ENCODE measurements around the gene CEP57. TPM values are rescaled to one million over a fixed set of nuclear protein-coding genes. Genes with fewer than 3 reads are reported as not detected.

Gene CEP57
- total RNA-seq, 1 experiment from 2014 or later: 38.1 TPM

DNA sequence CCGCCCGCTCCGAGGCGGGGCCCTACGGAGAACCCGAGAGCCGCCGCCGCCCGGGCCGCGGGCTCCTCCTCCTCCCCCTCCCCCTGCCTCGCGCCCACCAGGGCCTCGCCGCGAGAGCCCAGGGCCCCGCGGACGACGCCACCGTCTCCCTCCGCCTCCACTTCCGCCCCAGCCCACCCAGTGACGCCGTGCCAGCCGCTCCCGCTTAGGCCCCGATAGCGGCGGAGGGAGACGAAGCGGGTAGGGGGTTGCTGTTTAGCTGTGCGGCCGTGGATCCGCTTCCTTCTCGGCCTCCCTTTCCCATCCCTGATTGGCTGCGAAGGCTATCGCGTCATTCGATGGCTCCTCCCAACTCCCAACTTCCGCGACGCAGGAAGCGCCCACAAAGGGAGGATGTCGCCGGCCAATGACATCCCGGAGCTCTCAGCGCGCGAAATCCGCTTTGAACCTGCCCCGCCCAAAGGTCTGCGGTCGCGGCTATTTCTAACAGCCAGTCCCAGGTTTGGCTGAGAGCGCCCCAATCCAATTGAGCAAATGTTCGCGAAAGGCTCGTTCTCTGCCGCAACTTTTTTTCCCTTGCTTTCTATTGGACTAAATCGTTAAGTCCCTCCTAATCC is 684 bp upstream of the CEP57 start, which contains the start of gene FAM76B:
FAM76B (minus strand) TSS at position 277 of the 617 bp plus-strand sequence. CDS start 304 bp downstream, outside the sequence.
- H3K9me3 ChIP-seq (ENCODE audit: low read length): no peaks in the 10 kb centered on the region
- no peaks in the 10 kb centered on the region for H3K9me2 ChIP-seq (replicated peaks; ENCODE audit: low read length)
- DNase-seq (peak; percentile 100), ATAC-seq (peak; percentile 79)
- peak within 1 kb of the TSS; percentile 87 for H3K27ac ChIP-seq (ENCODE audit: low read length)
- H3K4me2 ChIP-seq (ENCODE audit: low read length): peak within 1 kb of the TSS; percentile 97
- no peak for TF ChIP-seq EZH2 (IDR thresholded peaks at IDR 0.05; ENCODE audit: low read length, unreplicated experiment)
- TF ChIP-seq, protein P1, sequence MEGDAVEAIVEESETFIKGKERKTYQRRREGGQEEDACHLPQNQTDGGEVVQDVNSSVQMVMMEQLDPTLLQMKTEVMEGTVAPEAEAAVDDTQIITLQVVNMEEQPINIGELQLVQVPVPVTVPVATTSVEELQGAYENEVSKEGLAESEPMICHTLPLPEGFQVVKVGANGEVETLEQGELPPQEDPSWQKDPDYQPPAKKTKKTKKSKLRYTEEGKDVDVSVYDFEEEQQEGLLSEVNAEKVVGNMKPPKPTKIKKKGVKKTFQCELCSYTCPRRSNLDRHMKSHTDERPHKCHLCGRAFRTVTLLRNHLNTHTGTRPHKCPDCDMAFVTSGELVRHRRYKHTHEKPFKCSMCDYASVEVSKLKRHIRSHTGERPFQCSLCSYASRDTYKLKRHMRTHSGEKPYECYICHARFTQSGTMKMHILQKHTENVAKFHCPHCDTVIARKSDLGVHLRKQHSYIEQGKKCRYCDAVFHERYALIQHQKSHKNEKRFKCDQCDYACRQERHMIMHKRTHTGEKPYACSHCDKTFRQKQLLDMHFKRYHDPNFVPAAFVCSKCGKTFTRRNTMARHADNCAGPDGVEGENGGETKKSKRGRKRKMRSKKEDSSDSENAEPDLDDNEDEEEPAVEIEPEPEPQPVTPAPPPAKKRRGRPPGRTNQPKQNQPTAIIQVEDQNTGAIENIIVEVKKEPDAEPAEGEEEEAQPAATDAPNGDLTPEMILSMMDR (conservative IDR thresholded peaks at IDR 0.05; ENCODE audit: low read depth, low read length): no peak
- TF ChIP-seq EZH2phosphoT487 (IDR thresholded peaks at IDR 0.05; ENCODE audit: borderline replicate concordance, low read length): no peak
- H2AFZ ChIP-seq (ENCODE audit: low read length): peak within 1 kb of the TSS; percentile 94
- peaks cover 59% of the 10 kb centered on the region for H3K79me2 ChIP-seq (ENCODE audit: low read length)
- H3K27me3 ChIP-seq (ENCODE audit: low read length): no peaks in the 10 kb centered on the region
- BruUV-seq (replicated peaks): no TSS peak
- H3F3A ChIP-seq (ENCODE audit: low read length, unreplicated experiment): no peaks in the 10 kb centered on the region
- 0 out of 2 replicates have a peak, but pooled peaks cover 4% of the 10 kb centered on the region for H4K20me1 ChIP-seq (ENCODE audit: low read length)
- H3K36me3 ChIP-seq (ENCODE audit: low read depth, low read length): peaks cover 15% of the 10 kb centered on the region
- intact Hi-C loops (cut with micrococcal nuclease): loop anchor here (1.0 to 5.0 kb wide), 6 partner anchors 42 to 600 kb away; partner anchors contain the start of genes CCDC82, MTMR2 and SESN3
- ChIA-PET POLR2A (ENCODE audit: unreplicated experiment) (interaction anchor here (0.5 kb wide), 1 partner anchor 635 kb away, joined by 3 read pairs; no protein-coding TSS in a partner anchor), CTCF (interaction anchor here (0.5 to 0.6 kb wide), 3 partner anchors 554 to 722 kb away, joined by 3 to 4 read pairs (median 3); no protein-coding TSS in a partner anchor)
- H3K4me3 ChIP-seq (ENCODE audit: low read length): peak within 1 kb of the TSS; percentile 86
- H3K9ac ChIP-seq (ENCODE audit: low read length): peak within 1 kb of the TSS; percentile 89
- H3K4me1 ChIP-seq (ENCODE audit: insufficient read depth, low read length): peaks cover 39% of the 10 kb centered on the region

DNA sequence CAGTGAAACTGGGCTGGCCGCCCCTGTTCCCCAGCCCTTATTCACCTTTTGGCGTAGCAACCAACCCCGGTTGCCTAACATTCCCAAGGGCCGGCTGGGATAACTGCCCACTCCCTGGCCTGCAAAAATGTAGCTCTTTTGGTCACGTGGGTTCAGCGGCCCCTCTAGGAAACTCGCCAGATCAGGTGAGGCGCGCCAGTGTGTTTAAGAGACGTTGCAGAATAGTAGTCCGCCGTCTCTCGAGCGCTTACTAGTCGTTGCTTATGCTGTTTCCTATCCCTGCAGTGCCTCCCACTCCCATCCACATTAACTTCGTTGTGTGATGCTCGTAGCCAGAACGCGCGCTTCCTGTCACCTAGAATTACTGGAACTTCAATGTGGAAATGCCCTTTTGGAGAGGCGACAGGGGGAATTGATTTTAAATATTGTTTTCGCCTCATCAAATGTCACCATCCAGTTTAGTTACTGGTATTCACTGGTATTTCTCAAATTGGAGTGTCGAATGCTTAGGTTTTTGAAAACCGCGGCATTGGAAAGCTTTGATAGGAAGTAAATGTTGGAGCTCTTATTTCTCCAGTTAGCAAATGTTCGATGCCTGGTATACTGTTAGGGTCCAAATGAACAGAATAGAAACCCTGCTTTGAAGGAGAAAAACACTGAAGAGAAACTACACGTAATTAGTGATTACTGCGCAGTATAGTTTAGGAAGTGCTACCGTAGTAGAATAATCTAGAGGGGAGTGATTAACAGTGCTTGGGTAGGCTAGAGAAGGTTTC is 823 bp downstream of the CEP57 start:
- H3K27ac ChIP-seq (ENCODE audit: low read length): peak overlapping the region; percentile 87
- peaks cover under 1% of the 10 kb centered on the region; the same call in 1 of the 2 replicates for H3K36me3 ChIP-seq (ENCODE audit: low read depth, low read length)
- H3K4me2 ChIP-seq (ENCODE audit: low read length): peak overlapping the region; percentile 97
- DNase-seq (peak; percentile 65), ATAC-seq (peak; percentile 3)
- peaks cover 42% of the 10 kb centered on the region for H3K4me1 ChIP-seq (ENCODE audit: insufficient read depth, low read length)
- ChIA-PET CTCF (interaction anchor here (0.6 to 1.1 kb wide), 2 partner anchors 603 to 640 kb away, joined by 3 to 4 read pairs; no protein-coding TSS in a partner anchor), POLR2A (ENCODE audit: unreplicated experiment) (interaction anchor here (0.5 kb wide), 1 partner anchor 472 kb away, joined by 4 read pairs; no protein-coding TSS in a partner anchor)
- no peaks in the 10 kb centered on the region for H3K9me3 ChIP-seq (ENCODE audit: low read length)
- intact Hi-C loops (cut with micrococcal nuclease): loop anchor here (1.0 to 5.0 kb wide), 5 partner anchors 40 to 598 kb away; partner anchors contain the start of genes CCDC82 and MTMR2
- no peaks in the 10 kb centered on the region for H3F3A ChIP-seq (ENCODE audit: low read length, unreplicated experiment)
- H4K20me1 ChIP-seq (ENCODE audit: low read length): 0 out of 2 replicates have a peak, but pooled peaks cover 8% of the 10 kb centered on the region
- peak overlapping the region; percentile 94 for H2AFZ ChIP-seq (ENCODE audit: low read length)
- peak overlapping the region; percentile 89 for H3K9ac ChIP-seq (ENCODE audit: low read length)
- peaks cover 74% of the 10 kb centered on the region for H3K79me2 ChIP-seq (ENCODE audit: low read length)
- no peaks in the 10 kb centered on the region for H3K27me3 ChIP-seq (ENCODE audit: low read length)
- TF ChIP-seq EZH2phosphoT487 (IDR thresholded peaks at IDR 0.05; ENCODE audit: borderline replicate concordance, low read length): no peak
- no peak for TF ChIP-seq EZH2 (IDR thresholded peaks at IDR 0.05; ENCODE audit: low read length, unreplicated experiment)
- TF ChIP-seq, protein P1 (conservative IDR thresholded peaks at IDR 0.05; ENCODE audit: low read depth, low read length): no peak
- H3K9me2 ChIP-seq (replicated peaks; ENCODE audit: low read length): no peaks in the 10 kb centered on the region
- H3K4me3 ChIP-seq (ENCODE audit: low read length): peak overlapping the region; percentile 86
- BruUV-seq (replicated peaks): no TSS peak
